OCI-LY3 (cell line): ENCODE measurements around the gene SIVA1.

Experiments used
- CTCF ChIP-seq: fragments of 200-600, 300-600 bp; sonication (generic); IDR thresholded peaks from 2 replicates; pipeline ENCODE4 v1.5.1; 2014; ENCODE audit warnings: antibody characterized with exemption, low read length, low read depth
- EZH2phosphoT487 ChIP-seq: fragments of 200-600 bp; shearing (Covaris generic); IDR thresholded peaks from 2 replicates; pipeline ENCODE4 v1.6.1; 2018; ENCODE audit warnings: antibody characterized with exemption, mixed run types, low read depth

GRCh38 chr14:104722938-104723650, 29.9 kb upstream of the SIVA1 start:
- TF ChIP-seq CTCF (no peak), EZH2phosphoT487 (no peak)
